Measurements from ENCODE around the gene ST3GAL6. TPM values are rescaled to one million over a fixed set of nuclear protein-coding genes. Genes with fewer than 3 reads are reported as not detected.

The ST3GAL6 gene
- total and polyA plus RNA-seq, 12 donors: 27.3 to 92.9 (median 57.5) TPM

DNA sequence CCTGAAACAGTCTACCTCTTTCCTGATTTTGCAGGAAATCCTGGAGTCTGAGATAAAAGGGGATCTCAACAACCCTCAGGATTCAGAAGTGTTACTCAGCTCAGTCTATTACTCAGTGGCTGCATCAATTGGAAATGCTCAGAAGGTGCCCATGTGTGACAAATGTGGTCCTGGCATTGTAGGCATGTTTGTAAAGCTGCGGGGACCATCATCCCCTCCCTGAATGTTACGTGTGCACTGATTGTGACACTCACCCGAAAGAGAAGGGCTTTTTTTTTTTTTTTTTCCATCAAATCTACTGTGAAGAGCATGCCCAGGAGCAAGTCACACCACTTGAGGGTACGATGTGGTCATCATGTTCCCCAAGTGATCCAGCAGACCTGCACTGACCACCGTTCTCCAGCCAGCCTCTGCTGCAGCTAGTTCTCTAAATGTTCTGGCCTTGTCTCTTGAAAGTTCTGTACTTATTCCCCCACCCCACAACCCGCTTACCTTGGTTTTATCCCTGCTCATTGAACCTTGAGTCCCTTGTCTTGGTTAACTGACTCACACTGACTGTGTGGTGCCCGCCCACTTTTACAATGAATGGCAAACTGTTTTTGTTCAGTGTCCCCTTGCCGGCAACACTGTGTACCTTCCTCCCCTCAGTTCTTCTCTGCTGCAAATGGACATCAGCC, 19.8 kb downstream of the ST3GAL6 start:
- DNase-seq: no peak
- Histone ChIP-seq H3K36me3 (peaks cover 0 to 52% (median 0%) of the 10 kb centered on the region in 9 donors), H3K27me3 (no peaks in the 10 kb centered on the region), H3K27ac (peak overlapping the region in 2 of 10 donors; percentile 24 to 47), H3K4me1 (peaks cover 19 to 77% (median 65%) of the 10 kb centered on the region in 9 donors), H3K9me3 (no peaks in the 10 kb centered on the region), H3K4me3 (no peak overlapping the region)
- TF ChIP-seq, protein P1, sequence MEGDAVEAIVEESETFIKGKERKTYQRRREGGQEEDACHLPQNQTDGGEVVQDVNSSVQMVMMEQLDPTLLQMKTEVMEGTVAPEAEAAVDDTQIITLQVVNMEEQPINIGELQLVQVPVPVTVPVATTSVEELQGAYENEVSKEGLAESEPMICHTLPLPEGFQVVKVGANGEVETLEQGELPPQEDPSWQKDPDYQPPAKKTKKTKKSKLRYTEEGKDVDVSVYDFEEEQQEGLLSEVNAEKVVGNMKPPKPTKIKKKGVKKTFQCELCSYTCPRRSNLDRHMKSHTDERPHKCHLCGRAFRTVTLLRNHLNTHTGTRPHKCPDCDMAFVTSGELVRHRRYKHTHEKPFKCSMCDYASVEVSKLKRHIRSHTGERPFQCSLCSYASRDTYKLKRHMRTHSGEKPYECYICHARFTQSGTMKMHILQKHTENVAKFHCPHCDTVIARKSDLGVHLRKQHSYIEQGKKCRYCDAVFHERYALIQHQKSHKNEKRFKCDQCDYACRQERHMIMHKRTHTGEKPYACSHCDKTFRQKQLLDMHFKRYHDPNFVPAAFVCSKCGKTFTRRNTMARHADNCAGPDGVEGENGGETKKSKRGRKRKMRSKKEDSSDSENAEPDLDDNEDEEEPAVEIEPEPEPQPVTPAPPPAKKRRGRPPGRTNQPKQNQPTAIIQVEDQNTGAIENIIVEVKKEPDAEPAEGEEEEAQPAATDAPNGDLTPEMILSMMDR (IDR thresholded peaks at IDR 0.05): no peak
- no peak for ATAC-seq
- WGBS, 2 donors: 92 to 93% methylated on average over 8 of the region's 8 CpGs
- intact Hi-C loops (cut with DNase I): loop anchor here in 1 of 10 donors (5.0 kb wide), 1 partner anchor 51 kb away; no protein-coding TSS in a partner anchor

DNA sequence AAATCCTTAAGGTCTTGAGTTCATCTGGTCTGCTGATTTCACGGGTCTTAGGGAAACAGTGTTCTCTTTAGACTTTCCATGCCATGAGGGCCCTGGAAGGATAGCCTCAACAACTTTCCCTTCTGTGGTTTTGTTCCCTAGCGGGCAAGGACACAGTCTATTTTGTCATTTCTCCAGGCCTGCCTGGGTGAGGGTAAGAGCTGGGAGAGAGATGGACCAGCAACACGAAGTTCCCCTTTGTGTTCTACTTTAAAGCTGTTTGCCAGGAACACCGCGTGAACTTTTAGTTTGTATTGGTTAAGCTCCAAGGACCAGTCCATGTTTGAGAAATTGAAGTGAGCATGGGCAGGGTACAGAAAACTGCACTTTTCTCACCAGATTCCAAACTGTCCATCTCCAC, 20.9 kb downstream of the ST3GAL6 start:
- Histone ChIP-seq H3K4me3 (no peak overlapping the region), H3K36me3 (peaks cover 0 to 59% (median 0%) of the 10 kb centered on the region in 9 donors), H3K9me3 (no peaks in the 10 kb centered on the region), H3K27me3 (no peaks in the 10 kb centered on the region), H3K4me1 (peaks cover 17 to 77% (median 56%) of the 10 kb centered on the region in 9 donors), H3K27ac (peak overlapping the region in 6 of 10 donors; percentile 22 to 47 (median 28))
- ATAC-seq: peak in 5 of 8 donors; percentile 9 to 68 (median 27)
- intact Hi-C loops (cut with DNase I): loop anchor here in 1 of 10 donors (5.0 kb wide), 1 partner anchor 52 kb away; no protein-coding TSS in a partner anchor
- TF ChIP-seq, protein P1 (IDR thresholded peaks at IDR 0.05): no peak
- 64 to 82% methylated on average over 5 of the region's 5 CpGs for WGBS, 2 donors
- no peak for DNase-seq

DNA sequence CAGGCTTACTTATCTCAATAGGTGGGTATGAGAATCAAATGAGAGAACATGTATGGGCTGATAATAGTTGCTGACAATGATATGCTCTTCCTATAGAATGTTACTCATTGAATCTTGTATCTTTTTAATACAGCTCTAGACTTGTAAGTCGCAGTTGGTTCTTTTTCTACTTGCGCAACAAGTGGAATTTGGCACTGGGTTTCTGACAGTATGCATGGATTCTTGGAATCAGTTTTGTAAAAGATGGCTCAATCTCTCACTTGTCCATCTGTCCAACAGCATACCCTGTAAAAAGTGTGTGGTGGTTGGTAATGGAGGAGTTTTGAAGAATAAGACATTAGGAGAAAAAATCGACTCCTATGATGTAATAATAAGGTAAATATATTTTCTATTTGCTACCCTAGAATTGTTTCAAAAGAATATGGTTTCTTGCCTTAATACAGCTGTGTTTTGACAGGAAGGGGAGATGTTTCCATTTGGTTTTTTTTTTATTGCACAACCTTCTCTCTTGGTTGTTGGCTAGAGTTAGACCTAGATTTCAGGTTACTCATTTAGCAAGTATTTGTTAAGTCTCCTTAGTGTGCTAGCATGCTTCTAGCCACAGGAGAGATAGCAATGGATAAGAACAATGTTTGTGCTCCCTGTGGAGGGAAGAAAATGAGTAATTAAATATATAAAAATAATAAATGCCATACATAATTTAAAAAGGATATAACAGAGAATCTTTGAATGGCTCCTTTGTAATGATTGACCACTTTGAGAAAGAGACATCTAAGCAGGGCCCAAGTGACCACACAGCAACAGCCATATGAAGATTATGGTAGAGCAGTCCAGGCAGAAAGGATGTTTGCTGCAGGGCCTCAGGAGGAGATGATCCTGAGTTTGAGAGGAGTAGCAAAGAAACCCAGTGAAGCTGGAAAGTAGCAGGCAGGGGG, 21.8 kb downstream of the ST3GAL6 start:
- peak overlapping the region in 9 of 10 donors; percentile 7 to 64 (median 32) for H3K27ac ChIP-seq
- intact Hi-C loops (cut with DNase I): loop anchor here in 4 of 10 donors (5.0 kb wide), 1 partner anchor 53 kb away; no protein-coding TSS in a partner anchor
- peaks cover 11 to 68% (median 48%) of the 10 kb centered on the region in 9 donors for H3K4me1 ChIP-seq
- no peak for DNase-seq
- H3K4me3 ChIP-seq: no peak overlapping the region
- TF ChIP-seq, protein P1 (IDR thresholded peaks at IDR 0.05): no peak
- H3K27me3 ChIP-seq: no peaks in the 10 kb centered on the region
- no peaks in the 10 kb centered on the region for H3K9me3 ChIP-seq
- peak in 5 of 8 donors; percentile 27 to 59 (median 52) for ATAC-seq
- WGBS, 2 donors: 51 to 53% methylated on average over 3 of the region's 3 CpGs
- H3K36me3 ChIP-seq: peaks cover 0 to 68% (median 0%) of the 10 kb centered on the region in 9 donors
